CD4-positive, alpha-beta T cell treated with Interleukin-17A for 1 hour (primary cell): ENCODE data around the gene SYT10.
"Not testable (repeated sequence)": the region's sequence is repeated elsewhere in the genome, so short reads cannot be mapped to it uniquely, and the experiment has no call there.

Experiments used
- DNase-seq: peaks from one replicate; pipeline ENCODE4 v3.0.0-alpha.2; 2020

Gene SYT10

GRCh38 chr12:33439587-33440011 is at the start of gene SYT10:
Gene SYT10, minus strand, starts transcription at chr12:33439819. Its CDS starts 297 bp downstream, at chr12:33439522.
- DNase-seq = no peak

- no peak for DNase-seq
Observed at GRCh38 chr12:33488036-33488435, 48.4 kb upstream of the SYT10 start.

DNA sequence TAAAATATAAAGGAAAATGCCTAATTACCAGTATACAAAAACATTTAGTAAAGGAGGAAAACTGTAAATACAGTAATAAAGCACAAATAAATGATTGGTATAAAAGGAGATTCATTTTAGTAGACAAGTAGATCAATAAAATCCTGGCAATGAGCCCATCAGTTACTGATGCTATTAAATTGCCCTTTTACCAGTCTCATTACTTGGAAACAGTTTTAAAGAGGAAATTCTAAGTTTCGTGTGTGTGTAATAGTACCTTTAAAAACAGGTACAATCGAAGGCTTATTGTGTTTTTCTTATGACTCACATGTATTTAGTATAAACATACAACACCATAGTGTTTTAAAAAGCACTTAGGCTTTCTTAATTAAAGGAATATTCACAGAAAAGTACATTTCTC is 46.4 kb upstream of the SYT10 start:
- no peak for DNase-seq

DNA sequence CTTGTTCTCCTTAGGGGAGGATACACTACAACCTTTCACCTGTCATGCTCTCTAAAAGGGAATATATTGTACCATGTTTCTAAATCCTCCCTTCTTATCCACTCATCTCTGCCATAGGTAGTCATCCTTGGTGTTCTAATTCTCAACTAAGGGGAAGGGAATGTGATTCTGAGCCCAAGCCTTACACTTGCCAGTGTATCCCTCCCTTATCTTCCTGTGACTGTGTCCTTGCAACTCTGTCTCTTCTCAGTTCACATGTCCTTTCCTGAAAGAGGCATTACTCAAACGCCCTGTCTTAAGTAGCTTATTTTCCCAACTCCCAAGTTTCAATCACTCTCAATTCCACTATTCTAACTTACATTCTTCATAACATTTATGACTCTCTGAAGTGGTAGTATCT is 44.5 kb upstream of the SYT10 start:
- no peak for DNase-seq

- no peak for DNase-seq
Observed at GRCh38 chr12:33480366-33480765, 40.7 kb upstream of the SYT10 start.

DNA sequence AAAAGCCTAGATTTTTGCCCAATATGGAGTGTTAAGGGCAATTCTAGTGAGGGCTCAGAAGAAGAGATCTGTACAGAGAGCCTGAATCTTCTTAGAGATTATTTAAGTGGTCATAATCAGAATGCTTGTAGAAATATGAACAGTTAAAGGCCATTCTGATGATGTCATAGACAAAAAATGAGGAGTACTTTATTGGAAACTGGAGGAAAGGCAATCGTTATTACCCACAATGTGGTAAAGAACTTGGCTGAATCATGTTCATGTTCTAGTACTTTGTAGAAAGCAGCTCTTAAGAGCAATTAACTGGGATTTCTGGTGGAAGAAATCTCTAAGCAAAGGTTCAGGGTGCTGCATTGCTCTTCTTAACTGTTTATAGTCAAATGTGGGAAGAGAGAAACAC is 36.4 kb upstream of the SYT10 start:
- DNase-seq = no peak

DNA sequence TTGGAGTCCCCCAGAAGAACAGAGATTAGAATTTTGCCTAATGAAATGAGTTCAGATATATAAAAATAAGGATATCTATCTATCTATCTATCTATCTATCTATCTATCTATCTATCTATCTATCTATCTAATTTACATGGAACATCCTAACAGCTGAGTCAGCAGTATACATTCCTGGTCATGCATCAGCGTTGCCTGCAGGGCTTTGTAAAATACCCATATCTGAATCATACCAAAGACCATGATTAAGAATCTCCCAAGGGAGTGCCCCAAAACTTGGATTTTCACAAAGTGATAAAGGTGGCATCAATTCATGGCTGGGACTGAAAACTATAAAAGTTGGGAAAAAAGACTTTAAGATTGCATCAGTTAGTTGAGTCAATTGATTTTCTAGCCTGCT is 32.7 kb upstream of the SYT10 start:
- DNase-seq = no peak

GRCh38 chr12:33455096-33455495 is 15.5 kb upstream of the SYT10 start:
- DNase-seq = no peak

- no peak for DNase-seq
Observed at GRCh38 chr12:33450480-33450879, 10.9 kb upstream of the SYT10 start.

GRCh38 chr12:33440477-33440876 is 858 bp upstream of the SYT10 start:
- no peak for DNase-seq

DNA sequence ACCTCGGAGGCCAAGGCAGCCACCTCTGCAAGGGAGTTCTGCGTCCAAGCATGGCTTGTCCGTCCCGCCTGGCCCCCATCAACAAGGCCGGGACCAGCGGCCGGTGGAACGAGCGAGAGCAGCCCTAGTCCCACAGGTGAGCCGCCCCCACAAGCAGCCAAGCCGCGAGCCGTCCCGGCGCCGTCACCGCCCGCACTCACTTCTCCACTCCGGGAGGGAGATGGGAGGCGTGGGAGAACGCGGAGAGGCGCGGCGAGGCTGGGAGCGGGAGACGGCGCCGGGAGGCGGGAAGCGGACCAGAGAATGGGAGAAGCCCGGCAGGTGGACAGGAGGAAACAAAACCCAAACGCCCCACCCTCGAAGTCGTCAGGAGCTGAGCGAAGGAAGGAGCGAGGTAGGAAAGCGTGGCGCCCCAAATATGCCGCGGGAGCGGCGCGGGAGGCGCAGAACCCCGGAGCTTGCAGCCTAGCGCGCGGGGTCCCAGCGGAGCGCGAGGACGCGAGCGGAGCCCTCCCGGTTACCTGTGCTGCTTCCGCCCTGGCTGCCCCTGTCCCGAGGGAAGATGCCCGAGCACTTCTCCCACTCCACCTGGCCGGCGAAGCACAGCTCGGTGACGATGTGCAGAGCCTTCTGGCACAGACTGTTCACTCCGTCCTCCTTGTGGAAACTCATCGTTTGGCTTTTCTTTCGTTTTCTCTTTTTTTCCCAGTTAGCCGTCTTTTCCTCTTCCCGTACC is 600 bp downstream of the SYT10 start:
- DNase-seq = no peak

DNA sequence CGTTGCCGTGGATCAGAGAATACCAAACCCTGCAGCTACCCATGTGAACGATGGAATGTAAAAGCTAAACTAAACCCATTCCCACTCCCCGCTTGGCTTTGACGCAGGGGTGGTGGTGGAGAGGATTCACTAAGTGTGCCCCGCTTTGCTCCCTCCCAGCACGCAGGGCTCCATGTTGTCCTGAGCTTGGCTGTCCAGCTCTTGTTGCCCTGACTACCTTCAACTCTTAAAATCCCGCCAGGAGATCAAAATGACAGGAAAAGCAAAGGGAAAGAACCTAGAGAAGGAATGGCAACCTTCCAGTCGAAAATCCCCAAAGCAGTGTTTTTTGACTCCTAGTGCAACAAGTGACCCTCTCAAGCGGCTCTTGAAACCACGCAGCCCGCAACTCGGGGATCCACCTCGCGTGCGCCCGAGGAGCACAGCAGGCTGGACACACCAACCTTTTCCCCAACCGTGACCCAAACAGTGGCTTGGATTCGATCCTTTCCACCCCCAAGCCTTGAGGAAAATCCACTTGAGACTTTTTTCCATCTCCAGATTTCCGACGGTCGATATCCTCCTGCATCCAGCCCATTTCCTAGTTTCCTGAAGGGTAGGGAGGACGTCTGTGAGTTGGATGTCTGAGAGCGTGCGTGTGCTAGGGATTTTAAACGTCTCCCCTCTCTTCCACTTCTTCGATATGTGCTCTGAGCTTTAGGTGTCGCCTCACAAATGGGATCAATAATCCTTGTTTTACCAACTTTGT is 1.4 kb downstream of the SYT10 start:
- DNase-seq = no peak

DNA sequence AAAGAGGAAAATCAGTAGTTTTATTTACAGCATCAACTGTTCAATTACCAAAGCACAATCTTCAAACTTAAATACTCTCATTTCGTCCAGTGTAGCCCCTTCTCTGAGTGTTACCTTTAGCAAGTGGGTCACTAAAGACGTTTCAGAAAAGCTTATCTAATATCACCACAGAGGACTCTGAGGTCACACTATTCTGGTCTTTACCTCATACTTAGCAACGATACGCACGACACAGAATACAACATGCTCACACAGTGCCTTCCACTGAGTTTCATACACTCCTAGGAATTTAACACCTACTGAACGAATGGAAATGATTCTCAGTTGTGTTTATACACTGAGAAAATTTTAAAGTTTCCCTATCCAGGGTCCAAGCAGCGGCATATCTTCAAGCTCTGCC is 2.0 kb downstream of the SYT10 start:
- no peak for DNase-seq

- DNase-seq = no peak
Observed at GRCh38 chr12:33432992-33433391, 6.6 kb downstream of the SYT10 start.

- no peak for DNase-seq
Observed at GRCh38 chr12:33431648-33432047, 8.0 kb downstream of the SYT10 start.

GRCh38 chr12:33429468-33429867 is 10.2 kb downstream of the SYT10 start:
- no peak for DNase-seq

DNA sequence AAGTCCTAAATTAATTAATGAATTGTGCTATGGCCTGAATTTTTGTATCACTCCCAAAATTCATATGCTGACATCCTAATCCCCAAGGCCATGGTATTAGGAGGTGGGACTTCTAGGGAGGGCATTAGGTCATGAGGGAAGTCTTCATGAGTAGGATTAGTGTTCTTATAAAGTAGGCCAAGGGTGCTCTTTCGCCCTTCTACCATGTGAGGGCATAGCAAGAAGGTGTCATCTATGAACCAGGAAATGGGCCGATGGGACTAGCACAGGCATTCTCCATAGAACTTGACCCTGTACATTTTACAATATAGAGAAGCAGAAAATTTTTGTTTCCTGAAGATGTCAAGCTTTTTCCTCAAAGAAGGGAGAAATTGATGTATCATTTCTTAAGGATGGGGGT is 12.5 kb downstream of the SYT10 start:
- DNase-seq = no peak

GRCh38 chr12:33423706-33424105 is 15.9 kb downstream of the SYT10 start:
- no peak for DNase-seq

DNA sequence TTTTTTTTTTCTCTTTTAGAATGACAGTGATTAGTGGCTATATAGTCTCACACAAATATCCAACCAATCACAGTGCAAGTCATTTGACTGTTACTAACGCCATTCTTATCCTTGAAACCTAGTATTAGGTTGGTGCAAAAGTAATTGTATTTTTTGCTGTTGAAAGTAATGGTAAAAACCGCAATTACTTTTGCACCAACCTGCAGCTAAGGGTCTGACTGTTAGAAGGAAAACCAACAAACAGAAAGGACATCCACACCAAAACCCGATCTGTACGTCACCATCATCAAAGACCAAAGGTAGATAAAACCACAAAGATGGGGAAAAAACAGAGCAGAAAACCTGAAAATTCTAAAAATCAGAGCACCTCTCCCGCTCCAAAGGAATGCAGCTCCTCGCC is 27.2 kb downstream of the SYT10 start:
- DNase-seq = not testable (repeated sequence)

DNA sequence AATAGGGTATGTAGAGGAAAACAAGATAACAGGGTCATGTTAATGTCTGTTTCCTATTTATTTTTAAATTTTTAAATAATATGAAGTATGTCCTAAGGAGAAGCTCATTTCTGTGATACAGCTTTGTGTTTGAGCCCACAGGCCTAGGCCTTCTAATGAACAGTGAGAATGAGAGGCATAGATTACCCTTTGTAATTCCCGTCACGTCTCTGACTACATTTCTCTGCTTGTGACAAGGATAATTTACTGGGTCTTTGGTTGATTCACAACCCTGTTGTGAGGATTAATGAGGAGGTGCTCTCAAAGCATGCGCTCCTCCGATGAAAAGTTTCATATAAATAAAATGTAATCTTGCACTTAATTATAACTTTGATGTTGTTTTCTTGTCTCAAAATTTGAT is 56.1 kb downstream of the SYT10 start:
- no peak for DNase-seq

- no peak for DNase-seq
Observed at GRCh38 chr12:33376153-33376552, 63.5 kb downstream of the SYT10 start.

- no peak for DNase-seq
Observed at GRCh38 chr12:33370318-33370717, 69.3 kb downstream of the SYT10 start.

DNA sequence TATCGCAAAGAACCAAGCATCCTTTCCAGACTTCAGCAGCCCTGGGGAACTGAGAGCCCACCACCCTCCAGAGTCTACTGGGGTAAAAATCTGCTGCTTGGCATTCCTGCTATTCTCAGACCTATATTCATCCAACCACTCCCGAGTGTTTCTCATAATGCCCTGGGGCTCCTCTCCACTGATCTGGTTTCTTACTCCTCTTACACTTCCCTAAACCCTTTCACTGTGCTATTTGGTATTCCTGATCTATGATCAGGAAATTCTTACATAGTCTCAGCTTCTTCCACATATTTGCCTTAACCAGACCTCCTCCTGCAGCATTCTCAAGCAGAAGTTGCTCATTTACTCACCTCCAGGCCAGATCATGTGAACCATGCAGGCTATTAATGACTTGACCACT is 82.4 kb downstream of the SYT10 start:
- no peak for DNase-seq

DNA sequence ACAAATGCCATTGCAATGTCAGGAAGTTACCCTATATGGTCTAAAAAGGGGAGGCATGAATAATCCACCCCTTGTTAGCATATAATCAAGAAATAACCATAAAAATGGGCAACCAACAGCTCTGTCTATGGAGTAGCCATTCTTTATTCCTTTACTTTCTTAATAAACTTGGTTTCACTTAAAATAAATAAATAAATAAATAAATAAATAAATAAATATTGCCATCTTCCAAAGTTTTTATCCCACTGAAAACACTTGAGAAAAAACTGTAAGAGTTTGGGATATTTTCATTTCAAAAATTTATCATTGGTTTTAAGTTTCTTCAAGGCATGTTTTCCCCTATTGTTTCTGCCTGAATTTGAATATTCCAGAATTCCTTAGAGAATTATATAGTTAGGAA is 89.8 kb downstream of the SYT10 start:
- no peak for DNase-seq

DNA sequence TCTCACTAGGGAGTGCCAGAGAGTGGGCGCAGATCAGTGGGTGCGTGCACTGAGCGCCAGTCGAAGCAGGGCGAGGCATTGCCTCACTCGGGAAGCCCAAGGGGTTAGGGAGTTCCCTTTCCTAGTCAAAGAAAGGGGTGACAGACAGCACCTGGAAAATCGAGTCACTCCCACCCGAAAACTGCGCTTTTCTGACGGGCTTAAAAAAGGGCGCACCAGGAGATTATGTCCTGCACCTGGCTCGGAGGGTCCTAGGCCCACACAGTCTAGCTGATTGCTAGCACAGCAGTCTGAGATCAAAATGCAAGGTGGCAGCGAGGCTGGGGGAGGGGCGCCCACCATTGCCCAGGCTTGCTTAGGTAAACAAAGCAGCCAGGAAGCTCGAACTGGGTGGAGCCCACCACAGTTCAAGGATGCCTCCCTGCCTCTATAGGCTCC is 107.6 kb downstream of the SYT10 start:
- not testable (repeated sequence) for DNase-seq
